ENCODE results near the gene HRH1. TPM values are rescaled to one million over a fixed set of nuclear protein-coding genes. Genes with fewer than 3 reads are reported as not detected.

The HRH1 gene
- total RNA-seq, 1 experiment from 2014 or later, result 7.0 TPM

DNA sequence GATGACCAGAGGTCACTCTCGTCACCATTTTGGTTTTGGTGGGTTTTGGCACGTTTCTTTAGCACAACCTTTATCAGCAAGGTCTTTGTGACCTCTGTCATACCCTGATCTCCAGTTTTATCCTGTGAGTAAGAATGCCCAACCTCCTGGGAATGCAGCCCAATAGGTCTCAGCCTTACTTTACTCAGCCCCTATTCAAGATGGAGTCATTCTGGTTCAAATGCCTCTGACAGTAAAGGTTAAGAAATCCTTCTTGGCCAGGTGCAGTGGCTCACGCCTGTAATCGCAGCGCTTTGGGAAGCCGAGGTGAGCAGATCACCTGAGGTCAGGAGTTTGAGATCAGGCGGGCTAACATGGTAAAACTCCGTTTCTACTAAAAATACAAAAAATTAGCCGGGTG, 114.7 kb downstream of the HRH1 start:
- Histone ChIP-seq H3K27ac (ENCODE audit: low read depth, low read length) (no peak overlapping the region), H4K20me1 (ENCODE audit: insufficient read depth) (no peaks in the 10 kb centered on the region), H3K4me2 (ENCODE audit: low read length) (no peak overlapping the region), H3K9ac (ENCODE audit: low read length) (no peak overlapping the region), H3K4me1 (ENCODE audit: control insufficient read depth in 1 of 2, insufficient read depth in 2 of 2, low read length in 2 of 2) (peaks cover 4 to 15% of the 10 kb centered on the region in 2 experiments; a peak in 3 of 4 replicates), H3K36me3 (ENCODE audit: control insufficient read depth in 1 of 2, insufficient read depth in 2 of 2, low read length in 2 of 2) (peaks cover 0 to 3% of the 10 kb centered on the region in 2 experiments; a peak in 1 of 4 replicates), H3K27me3 (ENCODE audit: insufficient read depth, low read length) (no peaks in the 10 kb centered on the region), H3K9me2 (ENCODE audit: insufficient read depth) (no peaks in the 10 kb centered on the region), H3K9me3 (ENCODE audit: control insufficient read depth in 1 of 2, insufficient read depth in 1 of 2, low read depth in 1 of 2, low read length in 2 of 2) (no peaks in the 10 kb centered on the region), H3K79me2 (ENCODE audit: insufficient read depth, low read length) (peaks cover 17% of the 10 kb centered on the region), H3K4me3 (replicated peaks in 1 of 2; ENCODE audit: low read depth in 1 of 2, low read length in 2 of 2) (no peak overlapping the region), H2AFZ (ENCODE audit: low read depth, low read length, poor library complexity, severe bottlenecking) (no peak overlapping the region)
- ChIA-PET POLR2A (no interaction called here), RAD21 (ENCODE audit: low non-redundant PET in 1 of 2, low total read pairs in 2 of 2, uncharacterized antibody in 2 of 2, unreplicated experiment in 2 of 2) (no interaction called here), CTCF (no interaction called here)
- ATAC-seq (no peak), DNase-seq (ENCODE audit: low read depth, low spot score) (no peak)
- TF ChIP-seq SP1 (IDR thresholded peaks at IDR 0.05; ENCODE audit: low read depth), result no peak
- no peak for TF ChIP-seq SIN3A (IDR thresholded peaks at IDR 0.05; ENCODE audit: low read depth)
- no peak for TF ChIP-seq EGR1 (IDR thresholded peaks at IDR 0.05; ENCODE audit: low read depth)
- TF ChIP-seq ZFX (IDR thresholded peaks at IDR 0.05), result no peak
- TF ChIP-seq ELF1 (IDR thresholded peaks at IDR 0.05; ENCODE audit: borderline replicate concordance, low read depth), result no peak
- no peak for TF ChIP-seq CBX3 (IDR thresholded peaks at IDR 0.05; ENCODE audit: low read depth)
- no peak for TF ChIP-seq SRF (IDR thresholded peaks at IDR 0.05; ENCODE audit: low read depth)
- no peak for TF ChIP-seq ZNF274 (IDR thresholded peaks at IDR 0.05; ENCODE audit: low read depth, low read length)
- no TSS peak for BruUV-seq (replicated peaks)
- intact Hi-C loops (cut with micrococcal nuclease), result no loop called here

DNA sequence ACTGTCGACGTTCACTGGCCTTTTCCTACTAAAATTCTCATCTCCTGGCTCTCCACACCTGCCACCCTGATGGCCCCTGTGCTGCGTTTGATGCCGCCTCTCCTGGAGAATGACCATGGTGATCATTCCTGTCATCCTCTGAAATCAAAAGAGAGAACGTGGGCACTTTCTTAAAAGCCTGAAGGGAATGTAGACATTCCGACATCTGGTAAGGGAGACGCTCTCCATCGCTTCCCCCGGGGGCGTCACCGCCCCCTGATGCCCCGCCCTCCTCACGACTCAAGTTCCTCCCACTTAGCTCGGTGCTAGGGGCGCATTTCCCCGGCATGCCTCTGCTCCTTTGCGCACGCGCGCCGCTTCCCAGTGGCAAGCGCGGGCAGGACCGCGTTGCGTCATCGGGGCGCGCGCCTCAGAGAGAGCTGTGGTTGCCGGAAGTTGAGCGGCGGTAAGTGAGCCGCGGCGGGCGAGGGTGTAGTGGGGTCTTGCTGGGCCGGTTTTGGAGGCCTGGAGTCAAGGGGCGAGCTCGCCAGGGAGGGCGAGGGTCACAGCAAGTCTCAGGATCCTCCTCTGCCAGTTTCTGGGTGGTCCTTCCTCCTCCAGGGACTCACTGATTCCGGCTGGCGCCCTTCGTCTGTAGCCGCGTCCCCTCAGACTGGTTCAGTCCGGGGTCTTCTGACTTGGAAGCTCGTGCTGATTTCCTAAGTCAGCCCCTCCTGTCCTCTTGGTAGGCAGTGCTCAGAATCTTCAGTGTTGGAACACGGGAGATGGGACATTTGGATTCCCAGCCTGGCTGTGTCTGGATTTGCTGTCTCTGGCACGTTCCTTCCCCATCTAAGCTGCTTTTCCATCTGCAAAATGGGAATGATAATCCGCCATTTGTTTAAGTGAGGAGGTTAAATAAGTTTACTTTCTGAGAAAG, 118.0 kb downstream of the HRH1 start, which contains the start of gene ATG7:
Gene ATG7, plus strand, starts transcription at position 412 of the 919 bp plus-strand sequence. CDS start 26,299 bp downstream, outside the sequence.
- ChIA-PET RAD21 (ENCODE audit: low non-redundant PET in 1 of 2, low total read pairs in 2 of 2, uncharacterized antibody in 2 of 2, unreplicated experiment in 2 of 2) (no interaction called here), CTCF (interaction anchor here (1.5 kb wide), 1 partner anchor 62 kb away, joined by 6 read pairs; no protein-coding TSS in a partner anchor), POLR2A (interaction anchor here (0.7 to 1.5 kb wide), 3 partner anchors 8 to 17 kb away, joined by 3 to 4 read pairs (median 3); no protein-coding TSS in a partner anchor)
- Histone ChIP-seq H3K9ac (ENCODE audit: low read length) (peak within 1 kb of the TSS; percentile 95), H3K36me3 (ENCODE audit: control insufficient read depth in 1 of 2, insufficient read depth in 2 of 2, low read length in 2 of 2) (peaks cover 3 to 5% of the 10 kb centered on the region in 2 experiments; a peak in 3 of 4 replicates), H3K4me1 (ENCODE audit: control insufficient read depth in 1 of 2, insufficient read depth in 2 of 2, low read length in 2 of 2) (peaks cover 4 to 15% of the 10 kb centered on the region in 2 experiments; a peak in 3 of 4 replicates), H3K9me2 (ENCODE audit: insufficient read depth) (no peaks in the 10 kb centered on the region), H3K27me3 (ENCODE audit: insufficient read depth, low read length) (no peaks in the 10 kb centered on the region), H3K4me3 (replicated peaks in 1 of 2; ENCODE audit: low read depth in 1 of 2, low read length in 2 of 2) (peak within 1 kb of the TSS; percentile 75 to 100), H2AFZ (ENCODE audit: low read depth, low read length, poor library complexity, severe bottlenecking) (peak within 1 kb of the TSS; percentile 36), H4K20me1 (ENCODE audit: insufficient read depth) (no peaks in the 10 kb centered on the region), H3K27ac (ENCODE audit: low read depth, low read length) (peak within 1 kb of the TSS; percentile 57), H3K79me2 (ENCODE audit: insufficient read depth, low read length) (peaks cover 48% of the 10 kb centered on the region), H3K9me3 (ENCODE audit: control insufficient read depth in 1 of 2, insufficient read depth in 1 of 2, low read depth in 1 of 2, low read length in 2 of 2) (no peaks in the 10 kb centered on the region), H3K4me2 (ENCODE audit: low read length) (peak within 1 kb of the TSS; percentile 94)
- ATAC-seq (peak; percentile 98), DNase-seq (ENCODE audit: low read depth, low spot score) (peak; percentile 87)
- intact Hi-C loops (cut with micrococcal nuclease), result no loop called here
- BruUV-seq (replicated peaks), result TSS peak; percentile 76
- TF ChIP-seq FOSL1 (IDR thresholded peaks at IDR 0.05; ENCODE audit: low read depth) (no peak), EGR1 (IDR thresholded peaks at IDR 0.05; ENCODE audit: low read depth) (no peak), YY1 (IDR thresholded peaks at IDR 0.05; ENCODE audit: extremely low read depth, insufficient replicate concordance, low read depth, low read length) (peak; percentile 49), POLR2AphosphoS5 (IDR thresholded peaks at IDR 0.05; ENCODE audit: low read depth, low read length) (peak; percentile 94), CBX3 (IDR thresholded peaks at IDR 0.05; ENCODE audit: low read depth) (no peak), ZFX (IDR thresholded peaks at IDR 0.05) (no peak), EZH2 (IDR thresholded peaks at IDR 0.05) (no peak)
- TF ChIP-seq, protein P1, sequence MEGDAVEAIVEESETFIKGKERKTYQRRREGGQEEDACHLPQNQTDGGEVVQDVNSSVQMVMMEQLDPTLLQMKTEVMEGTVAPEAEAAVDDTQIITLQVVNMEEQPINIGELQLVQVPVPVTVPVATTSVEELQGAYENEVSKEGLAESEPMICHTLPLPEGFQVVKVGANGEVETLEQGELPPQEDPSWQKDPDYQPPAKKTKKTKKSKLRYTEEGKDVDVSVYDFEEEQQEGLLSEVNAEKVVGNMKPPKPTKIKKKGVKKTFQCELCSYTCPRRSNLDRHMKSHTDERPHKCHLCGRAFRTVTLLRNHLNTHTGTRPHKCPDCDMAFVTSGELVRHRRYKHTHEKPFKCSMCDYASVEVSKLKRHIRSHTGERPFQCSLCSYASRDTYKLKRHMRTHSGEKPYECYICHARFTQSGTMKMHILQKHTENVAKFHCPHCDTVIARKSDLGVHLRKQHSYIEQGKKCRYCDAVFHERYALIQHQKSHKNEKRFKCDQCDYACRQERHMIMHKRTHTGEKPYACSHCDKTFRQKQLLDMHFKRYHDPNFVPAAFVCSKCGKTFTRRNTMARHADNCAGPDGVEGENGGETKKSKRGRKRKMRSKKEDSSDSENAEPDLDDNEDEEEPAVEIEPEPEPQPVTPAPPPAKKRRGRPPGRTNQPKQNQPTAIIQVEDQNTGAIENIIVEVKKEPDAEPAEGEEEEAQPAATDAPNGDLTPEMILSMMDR (IDR thresholded peaks at IDR 0.05 in 2 of 3, conservative IDR thresholded peaks at IDR 0.05 in 1 of 3; ENCODE audit: borderline replicate concordance in 1 of 3, insufficient read depth in 1 of 3, low read depth in 2 of 3, low read length in 2 of 3), result no peak
- TF ChIP-seq, protein P2, sequence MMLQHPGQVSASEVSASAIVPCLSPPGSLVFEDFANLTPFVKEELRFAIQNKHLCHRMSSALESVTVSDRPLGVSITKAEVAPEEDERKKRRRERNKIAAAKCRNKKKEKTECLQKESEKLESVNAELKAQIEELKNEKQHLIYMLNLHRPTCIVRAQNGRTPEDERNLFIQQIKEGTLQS (IDR thresholded peaks at IDR 0.05), result no peak

All from HCT116 (cell line).